Neuronal stem cell (in vitro differentiated cells): ENCODE data around the gene GUCD1.

Experiments used
- DNase-seq: peaks from one replicate; pipeline ENCODE4 v3.0.0-alpha.2; 2013; ENCODE audit warnings: low spot score
- H2AFZ ChIP-seq: one replicate; pipeline ENCODE4 v1.6.1; 2013; ENCODE audit warnings: mild to moderate bottlenecking, low read length, inconsistent platforms
- H2AK5ac ChIP-seq: 2 replicates; pipeline ENCODE4 v1.6.1; 2013; ENCODE audit warnings: low read depth, mild to moderate bottlenecking, inconsistent platforms, low read length, moderate library complexity, mixed read lengths
- H2BK120ac ChIP-seq: 2 replicates; pipeline ENCODE4 v1.6.1; 2013; ENCODE audit warnings: low read depth, mild to moderate bottlenecking, inconsistent platforms, low read length, moderate library complexity, mixed read lengths
- H2BK12ac ChIP-seq: one replicate; pipeline ENCODE4 v1.6.1; 2013; ENCODE audit warnings: low read length, inconsistent platforms
- H2BK15ac ChIP-seq: 2 replicates; pipeline ENCODE4 v1.6.1; 2013; ENCODE audit warnings: mild to moderate bottlenecking, low read length, inconsistent platforms, mixed read lengths
- H2BK5ac ChIP-seq: one replicate; pipeline ENCODE4 v1.6.1; 2013; ENCODE audit warnings: inconsistent platforms, mild to moderate bottlenecking, low read length, moderate library complexity
- H3K14ac ChIP-seq: one replicate; pipeline ENCODE4 v1.6.1; 2013; ENCODE audit warnings: low read length, inconsistent platforms
- H3K18ac ChIP-seq: 2 replicates; pipeline ENCODE4 v1.6.1; 2013; ENCODE audit warnings: low read length, inconsistent platforms
- H3K23ac ChIP-seq: 2 replicates; pipeline ENCODE4 v1.6.1; 2013; ENCODE audit warnings: low read depth, mild to moderate bottlenecking, mixed read lengths, low read length, inconsistent platforms; ENCODE audit not compliant: poor library complexity
- H3K27ac ChIP-seq: replicated peaks from 3 replicates; pipeline ENCODE4 v1.5.1; 2013; ENCODE audit warnings: low read length, inconsistent platforms
- H3K27me3 ChIP-seq, 3 experiments: 2 replicates each; pipeline ENCODE4 v1.6.1; 2013; ENCODE audit warnings: low read length in 3 of 3, mild to moderate bottlenecking in 2 of 3, inconsistent platforms in 1 of 3, low read depth in 1 of 3, mixed read lengths in 1 of 3, moderate library complexity in 1 of 3; ENCODE audit not compliant: control insufficient read depth in 3 of 3, insufficient read depth in 3 of 3
- H3K36me3 ChIP-seq, 2 donors: replicated peaks in 1 of 2; 2 replicates each; pipeline ENCODE4 v1.6.1; 2013; ENCODE audit warnings: low read length in 2 of 2; ENCODE audit not compliant: control insufficient read depth in 2 of 2, insufficient read depth in 2 of 2
- H3K4ac ChIP-seq: 2 replicates; pipeline ENCODE4 v1.6.1; 2013; ENCODE audit warnings: inconsistent platforms, mild to moderate bottlenecking, low read length, moderate library complexity
- H3K4me1 ChIP-seq, 2 donors: 1 replicate in 1 of 2; 2 replicates in 1 of 2; pipeline ENCODE4 v1.6.1; 2013; ENCODE audit warnings: low read length in 2 of 2, low read depth in 1 of 2; ENCODE audit not compliant: control insufficient read depth in 2 of 2, insufficient read depth in 1 of 2
- H3K4me2 ChIP-seq: one replicate; pipeline ENCODE4 v1.6.1; 2013; ENCODE audit warnings: mild to moderate bottlenecking, low read length, inconsistent platforms; ENCODE audit not compliant: insufficient read depth, poor library complexity, severe bottlenecking
- H3K4me3 ChIP-seq, 2 donors: 2 replicates each; pipeline ENCODE4 v1.5.1; 2013; ENCODE audit warnings: low read length in 2 of 2, mild to moderate bottlenecking in 2 of 2, inconsistent platforms in 1 of 2, moderate library complexity in 1 of 2
- H3K79me1 ChIP-seq: one replicate; pipeline ENCODE4 v1.6.1; 2013; ENCODE audit warnings: low read depth, mild to moderate bottlenecking, inconsistent platforms, low read length, moderate library complexity
- H3K9ac ChIP-seq: one replicate; pipeline ENCODE4 v1.6.1; 2013; ENCODE audit warnings: mild to moderate bottlenecking, low read depth, low read length, inconsistent platforms; ENCODE audit not compliant: poor library complexity
- H3K9me3 ChIP-seq, 2 donors: replicated peaks in 1 of 2; 2 replicates each; pipeline versions ENCODE3 to v1.6.1; 2013; ENCODE audit warnings: low read length in 2 of 2, mild to moderate bottlenecking in 2 of 2, inconsistent platforms in 1 of 2, low read depth in 1 of 2, mixed read lengths in 1 of 2, moderate library complexity in 1 of 2; ENCODE audit not compliant: control insufficient read depth in 2 of 2, insufficient read depth in 1 of 2
- H4K8ac ChIP-seq: one replicate; pipeline ENCODE4 v1.6.1; 2013; ENCODE audit warnings: low read depth, mild to moderate bottlenecking, inconsistent platforms, low read length, moderate library complexity
- H4K91ac ChIP-seq: one replicate; pipeline ENCODE4 v1.6.1; 2013; ENCODE audit warnings: low read length, low read depth, mild to moderate bottlenecking, inconsistent platforms; ENCODE audit not compliant: poor library complexity
- WGBS, 2 donors: extraction: QIAGEN DNeasy Blood & Tissue Kit; methylation state at CpG; one replicate each; pipeline ENCODE4 v1.1.7; 2013; ENCODE audit warnings: missing lambda C conversion rate in 2 of 2, mixed read lengths in 1 of 2; ENCODE audit not compliant: insufficient read length in 2 of 2, insufficient replicate concordance in 1 of 2; ENCODE audit errors: extremely low coverage in 2 of 2; 5-methylcytosine and 5-hydroxymethylcytosine counted together

The GUCD1 gene

DNA sequence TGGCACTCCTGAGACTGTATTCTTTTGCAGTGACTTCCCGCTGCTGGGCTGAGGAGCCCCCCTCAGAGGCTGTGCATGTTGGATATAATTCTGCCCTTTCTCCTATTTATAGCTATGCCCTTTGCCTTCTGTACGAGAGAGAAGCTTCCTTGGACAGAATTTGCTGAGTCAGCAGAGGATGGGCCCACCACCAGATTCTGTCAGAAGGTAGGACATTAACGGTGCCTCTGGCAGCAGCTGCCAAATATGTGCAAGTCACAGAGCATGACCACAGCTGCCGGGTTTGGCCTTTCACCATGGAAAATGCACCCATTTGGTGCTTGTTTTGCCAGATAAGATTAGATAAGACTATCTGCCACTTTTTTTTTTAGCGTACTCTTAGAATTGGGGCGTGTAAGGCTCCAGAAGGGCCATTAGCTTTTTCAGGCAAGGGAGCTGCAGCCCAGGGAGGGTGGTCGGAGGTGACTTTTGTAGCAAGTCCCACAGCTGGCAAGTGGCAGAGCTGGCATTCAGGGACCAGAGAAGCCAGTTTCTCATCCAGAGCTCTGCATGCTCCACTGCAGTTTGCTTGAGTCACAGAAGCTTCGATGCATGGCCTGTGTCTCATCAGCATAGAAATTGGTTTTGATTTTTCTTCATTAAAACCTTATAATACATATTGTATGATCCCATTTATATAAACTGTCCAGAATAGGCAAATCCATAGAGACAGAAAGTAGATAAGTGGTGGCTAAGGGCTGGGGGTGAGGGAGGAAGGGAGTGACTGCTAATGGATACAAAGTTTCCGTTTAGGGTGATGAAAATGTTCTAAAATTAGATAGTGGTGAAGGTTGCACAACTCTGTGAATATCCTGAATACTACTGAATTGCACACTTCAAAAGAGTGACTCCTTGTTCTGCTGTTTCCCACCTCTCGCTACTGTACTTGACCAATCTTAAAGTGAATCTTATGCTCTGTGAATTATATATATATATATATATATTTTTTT, 44.0 kb downstream of the GUCD1 start:
- no peaks in the 10 kb centered on the region for H3K79me1 ChIP-seq
- no peak overlapping the region for H2BK120ac ChIP-seq
- H2AFZ ChIP-seq = no peak overlapping the region
- H3K36me3 ChIP-seq = no peaks in the 10 kb centered on the region
- H3K27me3 ChIP-seq = peaks cover 0 to 6% (median 0%) of the 10 kb centered on the region in 3 experiments
- peaks cover 0 to 2% of the 10 kb centered on the region in 2 donors for H3K4me1 ChIP-seq
- H3K23ac ChIP-seq = no peak overlapping the region
- no peak for DNase-seq
- H2BK5ac ChIP-seq = no peak overlapping the region
- H2AK5ac ChIP-seq = no peak overlapping the region
- H3K4me3 ChIP-seq = no peak overlapping the region
- H2BK12ac ChIP-seq = no peak overlapping the region
- H3K14ac ChIP-seq = no peak overlapping the region
- no peak overlapping the region for H3K27ac ChIP-seq
- no peak overlapping the region for H4K8ac ChIP-seq
- no peak overlapping the region for H3K4ac ChIP-seq
- no peaks in the 10 kb centered on the region for H3K9me3 ChIP-seq
- no peak overlapping the region for H3K4me2 ChIP-seq
- no peak overlapping the region for H4K91ac ChIP-seq
- WGBS, 2 donors = no CpG with 5 or more reads among the region's 10 CpGs
- no peak overlapping the region for H2BK15ac ChIP-seq
- H3K18ac ChIP-seq = no peak overlapping the region
- H3K9ac ChIP-seq = no peak overlapping the region

DNA sequence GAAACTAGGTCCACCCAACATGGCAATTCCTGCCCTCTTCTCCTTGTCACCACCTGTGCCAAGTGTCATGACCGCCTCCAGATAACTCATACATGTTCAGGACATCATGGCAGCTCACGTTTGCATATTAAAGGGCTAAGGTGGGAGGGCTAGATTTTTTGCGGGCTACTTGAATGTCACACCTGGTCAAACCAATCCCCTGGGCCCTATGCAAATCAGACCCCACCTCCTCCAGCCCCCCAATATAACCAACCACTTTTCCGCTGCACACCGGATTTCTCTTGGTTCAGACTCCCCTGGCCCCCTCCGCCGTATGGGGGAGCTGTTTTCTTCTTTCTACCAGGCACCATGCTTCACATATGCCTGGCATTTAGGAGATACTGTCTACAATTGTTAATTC, 47.2 kb downstream of the GUCD1 start:
- DNase-seq = no peak
- Histone ChIP-seq H3K79me1 (no peaks in the 10 kb centered on the region), H3K14ac (no peak overlapping the region), H4K91ac (no peak overlapping the region), H2AFZ (no peak overlapping the region), H2BK12ac (no peak overlapping the region), H3K27me3 (no peaks in the 10 kb centered on the region), H2BK5ac (no peak overlapping the region), H3K23ac (no peak overlapping the region), H2AK5ac (no peak overlapping the region), H3K9me3 (no peaks in the 10 kb centered on the region), H3K4ac (no peak overlapping the region), H3K36me3 (no peaks in the 10 kb centered on the region), H3K9ac (no peak overlapping the region), H2BK120ac (no peak overlapping the region), H3K4me3 (no peak overlapping the region), H3K4me2 (no peak overlapping the region), H4K8ac (no peak overlapping the region), H3K4me1 (peaks cover 0 to 2% of the 10 kb centered on the region in 2 donors), H3K27ac (no peak overlapping the region), H2BK15ac (no peak overlapping the region), H3K18ac (no peak overlapping the region)
- WGBS, 2 donors = no CpG with 5 or more reads among the region's 7 CpGs

DNA sequence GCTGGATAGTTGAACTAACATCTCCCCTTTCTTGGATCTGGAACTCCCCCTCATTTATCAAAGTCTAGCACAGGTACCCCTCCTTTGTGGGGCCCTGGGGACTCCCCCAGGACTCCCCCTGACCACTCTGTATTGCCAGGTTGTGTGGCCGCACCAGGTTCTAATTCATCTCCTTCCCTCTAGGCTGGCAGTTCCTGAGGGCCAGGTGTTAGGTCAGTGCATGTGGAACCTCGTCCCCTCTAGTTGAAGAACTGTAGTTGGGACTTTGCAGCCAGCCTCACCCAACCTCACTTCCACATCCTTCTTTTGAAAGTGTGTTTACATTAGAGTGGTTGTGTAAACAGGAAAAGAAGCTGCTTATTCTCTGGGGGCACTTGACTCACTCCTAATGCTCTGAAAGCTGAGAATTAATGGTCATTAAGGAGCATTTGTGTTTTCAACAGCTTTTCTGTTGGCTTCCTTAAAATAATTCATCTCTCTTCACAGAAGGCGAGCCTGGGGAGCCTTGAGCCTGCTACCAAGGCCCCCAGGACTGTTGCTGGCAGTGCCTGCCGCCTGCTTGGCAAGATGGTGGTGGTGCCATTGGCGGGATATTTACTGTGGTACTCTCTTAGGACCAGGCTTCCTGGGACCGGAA, 48.0 kb downstream of the GUCD1 start:
- WGBS, 2 donors = no CpG with 5 or more reads among the region's 6 CpGs
- H4K8ac ChIP-seq = no peak overlapping the region
- H2AFZ ChIP-seq = no peak overlapping the region

More for the DNA sequence above, 48.0 kb downstream of the GUCD1 start:
- H3K23ac ChIP-seq = no peak overlapping the region
- no peak overlapping the region for H3K4ac ChIP-seq
- H2BK5ac ChIP-seq = no peak overlapping the region
- no peak overlapping the region for H2AK5ac ChIP-seq
- H3K27me3 ChIP-seq = no peaks in the 10 kb centered on the region
- peak overlapping the region; percentile 13 for H3K18ac ChIP-seq
- H2BK15ac ChIP-seq = no peak overlapping the region
- no peak overlapping the region for H2BK12ac ChIP-seq
- no peak overlapping the region for H3K27ac ChIP-seq
- no peak overlapping the region for H4K91ac ChIP-seq
- peaks cover 2 to 5% of the 10 kb centered on the region in 2 donors for H3K4me1 ChIP-seq
- no peaks in the 10 kb centered on the region for H3K36me3 ChIP-seq
- DNase-seq = no peak
- no peak overlapping the region for H3K4me3 ChIP-seq
- no peaks in the 10 kb centered on the region for H3K79me1 ChIP-seq
- H3K14ac ChIP-seq = no peak overlapping the region
- no peak overlapping the region for H3K9ac ChIP-seq
- H3K9me3 ChIP-seq = no peaks in the 10 kb centered on the region
- no peak overlapping the region for H3K4me2 ChIP-seq
- no peak overlapping the region for H2BK120ac ChIP-seq
